GM12892 (cell line): ENCODE results near the gene OR6C74. TPM values are rescaled to one million over a fixed set of nuclear protein-coding genes. Genes with fewer than 3 reads are reported as not detected.

ENCODE experiments used
- DNase-seq: peaks from one replicate; pipeline ENCODE4 v3.0.0; 2011; ENCODE audit not compliant: insufficient read length
- FAIRE-seq: peaks from 2 replicates; lab custom pipeline; 2011; peaks lifted over from hg19 to GRCh38; lab: Jason Lieb, UNC
- POLR2A ChIP-seq: IDR thresholded peaks from 2 replicates; pipeline ENCODE4 v1.6.1; 2011; ENCODE audit warnings: low read depth, low read length, control low read depth
- POLR2AphosphoS5 ChIP-seq: IDR thresholded peaks from 2 replicates; pipeline ENCODE4 v1.6.1; 2011; ENCODE audit warnings: low read depth, low read length, control low read depth
- TAF1 ChIP-seq: IDR thresholded peaks from 2 replicates; pipeline ENCODE4 v1.6.1; 2011; ENCODE audit warnings: low read depth, mild to moderate bottlenecking, control low read depth, low read length, borderline replicate concordance
- polyA plus RNA-seq: library from polyadenylated mRNA; unstranded; fragments of >200 nt; gene quantifications from one replicate; pipeline ENCODE4 v1.2.1, GENCODE V29; 2012; ENCODE audit warnings: missing spikeins, inconsistent platforms; ENCODE audit not compliant: missing spikeins

OR6C74 gene
- polyA plus RNA-seq = not detected

DNA sequence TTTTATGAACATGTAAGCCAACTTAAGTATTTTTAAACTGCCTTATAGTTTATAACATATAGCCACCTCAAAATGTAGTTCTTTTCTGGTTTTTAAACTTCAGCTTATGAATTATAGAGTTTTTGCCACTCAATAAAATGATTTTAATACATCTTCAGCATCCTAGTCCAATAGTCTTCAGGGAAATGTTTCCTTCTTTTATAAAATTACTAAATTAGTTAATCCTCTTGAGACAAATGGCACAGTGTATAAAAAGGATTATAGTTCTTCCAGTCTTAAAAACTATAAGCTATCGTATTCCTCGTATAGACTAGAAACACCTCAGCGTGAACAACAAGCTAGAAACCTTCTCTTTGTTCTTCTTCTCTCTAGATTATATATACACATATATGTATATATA is at the start of gene OR6C74:
TSS of gene OR6C74 (plus strand) at position 301 of the 400 bp plus-strand sequence. CDS start 2,679 bp downstream, outside the sequence.
- no peak for FAIRE-seq
- TF ChIP-seq POLR2A (no peak), POLR2AphosphoS5 (no peak), TAF1 (no peak)

DNA sequence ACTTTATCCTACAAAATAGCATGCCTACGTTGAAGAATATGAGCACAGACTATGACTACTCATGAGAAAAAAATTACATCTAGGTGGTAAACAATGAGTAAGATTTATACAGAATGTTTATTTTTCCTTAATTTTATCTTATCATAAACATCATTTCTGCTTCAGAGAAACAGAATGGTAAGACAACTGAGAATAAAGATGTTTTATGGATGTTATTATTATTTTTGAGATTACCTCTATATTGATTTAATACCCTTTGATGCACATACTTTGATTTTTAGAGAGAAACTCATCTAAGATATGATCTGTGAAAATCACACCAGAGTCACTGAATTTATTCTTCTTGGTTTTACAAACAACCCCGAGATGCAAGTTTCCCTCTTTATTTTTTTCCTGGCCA is 23.7 kb upstream of the OR6C74 start, which contains the start of gene OR10A7:
TSS of gene OR10A7 (plus strand) at position 301 of the 400 bp plus-strand sequence. CDS start at position 301, 0 bp downstream.
- DNase-seq = no peak
- no peak for FAIRE-seq
- TF ChIP-seq POLR2AphosphoS5 (no peak), TAF1 (no peak), POLR2A (no peak)

More for the DNA sequence above, at the start of gene OR6C74:
- DNase-seq = no peak

- DNase-seq = no peak
- no peak for TF ChIP-seq POLR2A
- TF ChIP-seq TAF1 = no peak
- no peak for TF ChIP-seq POLR2AphosphoS5
- no peak for FAIRE-seq
Observed at GRCh38 chr12:55226523-55226922, 17.9 kb upstream of the OR6C74 start.

GRCh38 chr12:55227643-55228042 is 16.8 kb upstream of the OR6C74 start:
- TF ChIP-seq TAF1 (no peak), POLR2A (no peak), POLR2AphosphoS5 (no peak)
- FAIRE-seq (no peak), DNase-seq (no peak)

DNA sequence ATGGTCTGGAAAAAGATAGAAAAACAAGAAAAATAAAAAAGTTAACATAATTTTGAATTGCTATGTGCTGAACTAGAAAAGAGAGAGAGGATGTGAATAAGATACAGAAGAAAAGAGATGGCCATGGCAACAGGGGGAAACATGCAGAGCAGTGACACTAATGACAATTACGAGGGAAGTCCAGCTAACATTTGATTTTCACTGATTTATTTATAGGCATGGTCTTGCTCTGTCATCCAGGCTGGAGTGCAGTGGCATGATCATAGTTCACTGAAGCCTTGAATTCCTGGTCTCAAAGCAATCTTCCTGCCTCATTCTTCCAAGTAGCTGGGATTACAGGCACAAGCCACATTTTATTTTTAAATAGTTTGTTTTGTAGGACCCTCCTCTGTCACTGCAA is 1.8 kb downstream of the OR6C74 start:
- no peak for DNase-seq
- TF ChIP-seq TAF1 (no peak), POLR2AphosphoS5 (no peak)
- no peak for FAIRE-seq

- FAIRE-seq (no peak), DNase-seq (no peak)
- TF ChIP-seq POLR2A (no peak), POLR2AphosphoS5 (no peak), TAF1 (no peak)
Observed at GRCh38 chr12:55250944-55251343, 6.5 kb downstream of the OR6C74 start.

GRCh38 chr12:55253281-55253680 is 8.9 kb downstream of the OR6C74 start:
- no peak for TF ChIP-seq POLR2AphosphoS5
- TF ChIP-seq POLR2A = no peak
- TF ChIP-seq TAF1 = no peak
- FAIRE-seq (no peak), DNase-seq (no peak)

DNA sequence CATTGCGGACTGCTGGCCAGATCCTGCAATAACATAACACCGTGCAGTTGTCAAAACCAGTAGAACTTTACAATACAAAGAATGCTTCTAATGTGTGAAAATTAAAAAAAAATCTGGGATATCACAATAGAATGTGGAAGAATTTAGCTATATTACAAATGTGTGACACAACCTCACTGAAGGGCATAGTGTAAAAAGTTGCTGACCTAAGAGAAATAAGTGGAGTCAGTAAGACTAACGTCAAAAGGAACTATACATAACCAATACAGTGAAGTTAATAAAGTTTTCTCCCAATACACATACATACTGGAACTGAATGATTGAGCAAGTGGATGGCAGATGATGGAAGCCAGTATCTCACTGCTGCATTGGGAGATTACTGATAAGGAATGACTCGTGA is 12.4 kb downstream of the OR6C74 start:
- DNase-seq = no peak
- TF ChIP-seq TAF1 = no peak
- no peak for TF ChIP-seq POLR2AphosphoS5
- TF ChIP-seq POLR2A = no peak
- no peak for FAIRE-seq

DNA sequence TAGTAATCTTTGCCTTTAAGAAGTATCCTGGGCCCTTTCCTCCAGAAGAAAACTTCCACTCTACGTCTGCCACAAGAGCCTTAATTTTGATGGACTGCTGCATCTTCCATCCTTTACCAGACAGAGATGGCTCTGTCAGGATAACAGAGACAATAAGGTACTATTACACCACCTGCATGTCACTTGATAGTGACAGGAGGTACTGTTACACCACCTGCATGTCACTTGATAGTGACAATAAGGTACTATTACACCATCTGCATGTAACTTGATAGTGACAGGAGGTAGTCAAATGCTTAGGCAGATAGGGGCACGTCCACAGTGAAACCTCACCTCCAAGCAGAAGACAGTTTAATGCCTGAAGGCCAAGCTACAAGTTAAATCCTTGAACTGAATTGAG is 13.9 kb downstream of the OR6C74 start:
- DNase-seq (no peak), FAIRE-seq (no peak)
- no peak for TF ChIP-seq TAF1
- TF ChIP-seq POLR2AphosphoS5 = no peak
- TF ChIP-seq POLR2A = no peak

DNA sequence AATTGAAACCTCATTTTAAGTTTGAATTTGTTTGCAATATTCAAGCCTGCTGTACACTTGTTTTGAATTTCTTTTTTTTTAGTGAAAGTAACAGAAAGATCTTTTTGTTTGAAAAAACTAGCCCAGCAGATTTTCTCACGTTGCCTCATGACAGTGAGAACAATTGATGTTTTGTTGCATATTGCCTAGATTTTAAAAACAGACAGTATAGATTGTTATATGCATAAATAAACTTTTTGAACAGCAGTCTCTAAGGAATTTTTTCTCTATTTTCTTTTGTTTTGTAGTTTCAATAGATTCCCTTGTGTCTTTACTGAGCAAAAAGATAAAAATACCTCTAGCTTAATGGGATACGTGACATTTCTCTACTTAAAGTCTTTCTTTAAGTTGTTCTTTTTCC is 36.6 kb downstream of the OR6C74 start:
- no peak for TF ChIP-seq TAF1
- TF ChIP-seq POLR2AphosphoS5 = no peak
- TF ChIP-seq POLR2A = no peak
- DNase-seq (no peak), FAIRE-seq (no peak)

DNA sequence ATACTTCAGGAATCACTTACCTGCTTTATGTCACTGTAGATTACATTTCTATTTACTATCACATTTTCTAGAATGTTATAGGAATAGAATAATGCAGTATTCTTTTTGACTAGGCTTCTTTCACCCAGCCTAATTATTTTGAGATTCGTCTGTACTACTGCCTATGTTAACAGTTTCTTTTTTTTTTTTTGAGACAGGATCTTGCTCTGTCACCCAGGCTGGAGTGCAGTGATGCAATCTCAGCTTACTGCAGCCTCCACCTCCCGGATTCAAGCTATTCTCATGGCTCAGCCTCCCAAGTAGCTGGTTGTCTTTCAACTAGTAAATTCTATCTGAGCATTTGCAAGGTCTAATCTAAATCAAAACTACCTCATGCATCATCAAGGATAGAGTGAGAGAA is 45.6 kb downstream of the OR6C74 start:
- DNase-seq (no peak), FAIRE-seq (no peak)
- TF ChIP-seq POLR2AphosphoS5 (no peak), TAF1 (no peak), POLR2A (no peak)
